ENCODE measurements around the gene P4HB.

P4HB gene

GRCh38 chr17:81831563-81831956, 28.8 kb downstream of the P4HB start:
- DNase-seq (ENCODE audit: low read depth): no peak

GRCh38 chr17:81829858-81830257, 30.5 kb downstream of the P4HB start:
- DNase-seq (ENCODE audit: low read depth): no peak

DNA sequence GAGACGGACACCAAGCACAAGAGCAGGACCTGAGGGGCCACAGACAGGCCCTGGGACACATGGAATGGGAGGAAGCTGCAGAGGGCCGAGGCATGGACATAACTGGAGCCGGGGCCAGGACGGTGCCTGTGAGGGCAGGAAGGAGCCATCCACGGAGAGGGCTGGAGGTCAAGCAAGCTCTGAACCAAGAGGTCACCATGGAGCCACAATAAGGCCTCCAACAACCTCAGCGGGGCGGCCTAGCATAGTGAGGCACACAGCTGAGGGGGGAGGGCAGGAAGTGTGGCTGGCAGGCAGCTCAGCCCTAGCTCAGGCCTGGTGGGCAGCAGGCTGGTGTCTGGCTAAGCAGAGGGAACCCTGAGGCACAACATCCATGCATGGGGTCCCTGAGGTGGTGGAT, 31.7 kb downstream of the P4HB start:
- no peak for DNase-seq (ENCODE audit: low read depth)

DNA sequence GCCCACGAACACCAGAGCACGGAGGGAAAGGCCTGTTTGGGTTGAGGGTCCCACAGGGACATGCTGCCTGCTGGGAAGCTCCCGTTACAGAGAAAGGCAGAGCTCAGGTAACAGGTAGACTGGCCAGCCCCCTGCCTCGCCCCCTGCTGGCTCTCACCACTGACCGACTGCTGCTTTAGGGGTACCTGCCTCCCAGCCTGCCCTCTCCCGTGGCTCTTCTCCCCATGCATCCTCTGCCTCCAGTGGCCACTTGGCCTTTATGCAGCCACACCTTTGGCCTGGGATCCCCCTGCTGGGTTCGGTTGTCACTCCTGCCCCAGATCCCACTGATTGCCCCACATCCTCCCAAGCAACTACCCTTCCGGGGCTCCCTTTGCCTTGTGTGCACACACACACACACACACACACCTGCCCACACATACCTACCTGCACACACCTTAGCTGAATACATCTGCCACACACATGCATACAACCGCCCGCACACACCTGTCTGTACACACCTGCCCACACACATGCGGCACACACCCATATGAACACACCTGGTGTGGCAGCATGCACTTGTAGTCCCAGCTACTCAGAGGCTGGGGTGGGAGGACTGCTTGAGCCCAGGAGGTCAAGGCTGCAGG, 34.4 kb downstream of the P4HB start:
- no peak for DNase-seq (ENCODE audit: low read depth)

- DNase-seq (ENCODE audit: low read depth): no peak
Measured at GRCh38 chr17:81824595-81824994, 35.7 kb downstream of the P4HB start.

- DNase-seq (ENCODE audit: low read depth): no peak
Measured at GRCh38 chr17:81823820-81824550, 36.4 kb downstream of the P4HB start.

GRCh38 chr17:81822996-81823819, 37.1 kb downstream of the P4HB start:
- no peak for DNase-seq (ENCODE audit: low read depth)

GRCh38 chr17:81822312-81822637, 38.1 kb downstream of the P4HB start:
- no peak for DNase-seq (ENCODE audit: low read depth)

- no peak for DNase-seq (ENCODE audit: low read depth)
Measured at GRCh38 chr17:81821603-81822311, 38.6 kb downstream of the P4HB start.

- DNase-seq (ENCODE audit: low read depth): no peak
Measured at GRCh38 chr17:81821147-81821546, 39.2 kb downstream of the P4HB start.

- no peak for DNase-seq (ENCODE audit: low read depth)
Measured at GRCh38 chr17:81819708-81820107, 40.6 kb downstream of the P4HB start.

DNA sequence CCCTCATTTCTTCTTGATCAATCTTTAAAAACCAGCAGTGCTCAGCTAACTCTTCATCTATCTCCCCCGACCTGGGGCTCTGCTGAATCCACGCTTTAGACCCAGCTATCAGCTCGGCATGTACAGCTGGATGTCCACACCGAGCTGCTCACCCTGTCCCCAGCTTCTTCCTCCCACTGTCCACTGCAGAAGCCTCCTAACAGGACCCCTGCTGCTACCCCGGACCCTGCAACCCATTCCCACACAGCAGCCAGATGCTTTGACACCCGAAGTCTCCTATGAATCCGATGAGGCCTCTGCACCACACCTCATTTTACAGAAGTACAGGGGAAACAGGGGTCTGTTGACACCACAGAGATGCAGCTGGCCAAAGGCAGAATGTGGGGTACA, 42.6 kb downstream of the P4HB start:
- DNase-seq (ENCODE audit: low read depth): no peak

- no peak for DNase-seq (ENCODE audit: low read depth)
Measured at GRCh38 chr17:81815646-81815986, 44.7 kb downstream of the P4HB start.

DNA sequence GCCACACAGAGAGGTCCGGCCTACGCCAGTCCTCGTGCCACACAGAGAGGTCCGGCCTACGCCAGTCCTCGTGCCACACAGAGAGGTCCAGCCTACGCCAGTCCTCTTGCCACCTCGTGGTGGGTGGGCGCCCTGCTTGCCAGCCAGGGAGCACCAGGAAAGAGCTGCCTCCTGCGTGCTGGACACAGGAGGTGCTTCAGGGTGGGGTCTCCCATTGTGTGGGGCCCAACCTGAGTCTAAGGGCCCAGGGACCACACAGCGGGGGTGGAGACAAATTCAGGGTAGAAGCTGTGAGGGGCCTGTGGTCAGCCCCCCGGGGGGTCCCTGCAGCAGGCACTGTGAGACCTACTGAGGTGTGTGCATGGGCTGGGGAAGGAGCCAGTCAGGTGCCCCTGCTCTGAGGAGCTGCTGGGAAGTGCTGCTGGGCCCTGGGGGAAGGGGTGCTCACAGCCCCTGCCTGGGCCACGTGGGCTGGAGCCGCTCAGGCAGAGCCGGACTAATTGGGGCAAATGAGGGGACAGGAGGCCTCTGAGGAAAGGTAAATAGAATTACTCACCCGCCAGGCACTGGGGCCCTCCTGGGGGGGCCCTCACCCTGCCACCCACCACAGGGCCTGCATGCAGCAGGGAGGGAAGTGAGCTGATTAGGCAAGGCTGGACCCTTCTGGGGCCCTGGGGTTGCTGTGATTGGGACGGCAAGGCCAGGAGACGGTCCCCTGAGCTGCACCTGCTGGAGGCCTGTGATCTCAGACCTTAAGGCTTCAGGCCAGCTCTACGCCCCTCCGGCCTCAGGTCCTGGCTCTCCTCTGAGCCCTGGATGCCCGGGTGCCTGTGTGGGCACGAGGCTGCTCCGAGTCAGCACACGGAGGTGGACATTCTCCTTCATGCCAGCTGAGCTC, 45.3 kb downstream of the P4HB start:
- no peak for DNase-seq (ENCODE audit: low read depth)

- DNase-seq (ENCODE audit: low read depth): no peak
Measured at GRCh38 chr17:81813861-81814683, 46.3 kb downstream of the P4HB start.

- no peak for DNase-seq (ENCODE audit: low read depth)
Measured at GRCh38 chr17:81813371-81813684, 47.0 kb downstream of the P4HB start.

GRCh38 chr17:81812571-81813370, 47.6 kb downstream of the P4HB start:
- DNase-seq (ENCODE audit: low read depth): no peak

DNA sequence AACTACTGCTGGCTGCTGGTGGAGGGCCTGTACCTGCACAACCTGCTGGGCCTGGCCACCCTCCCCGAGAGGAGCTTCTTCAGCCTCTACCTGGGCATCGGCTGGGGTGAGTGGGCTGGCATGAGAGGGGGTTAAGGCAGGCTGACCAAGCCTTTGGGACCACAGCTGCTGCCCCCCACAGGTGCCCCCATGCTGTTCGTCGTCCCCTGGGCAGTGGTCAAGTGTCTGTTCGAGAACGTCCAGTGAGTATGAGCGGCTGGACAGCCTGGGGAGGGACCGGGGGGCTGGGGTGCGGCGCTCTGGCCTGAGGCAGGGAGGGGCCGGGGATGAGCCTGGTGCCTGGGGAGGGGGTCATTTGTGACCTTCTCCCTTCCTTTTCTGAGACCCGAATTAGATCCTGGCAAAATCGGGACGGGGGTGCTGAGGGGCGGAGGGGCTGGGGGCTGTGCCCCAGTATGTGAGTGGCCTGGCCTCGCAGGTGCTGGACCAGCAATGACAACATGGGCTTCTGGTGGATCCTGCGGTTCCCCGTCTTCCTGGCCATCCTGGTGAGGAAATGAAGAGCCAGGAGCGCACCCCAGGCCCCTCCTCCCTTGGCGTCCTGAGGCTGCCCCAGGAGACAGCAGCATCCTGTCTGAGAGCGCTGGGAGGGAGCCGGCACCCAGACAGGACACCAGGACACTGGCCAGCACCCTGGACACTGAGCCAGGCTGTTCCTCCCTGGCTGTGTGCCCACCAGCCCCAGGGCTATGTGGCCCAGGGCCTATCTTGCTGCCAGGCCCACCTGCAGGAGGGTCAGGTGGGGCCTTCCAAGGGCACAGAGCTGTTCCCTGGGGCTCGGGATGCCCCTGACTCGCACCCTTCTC, 48.4 kb downstream of the P4HB start:
- no peak for DNase-seq (ENCODE audit: low read depth)
